Panc1 (cell line): Measurements from ENCODE around the gene ZNF654.

Source experiments
- POLR2AphosphoS5 ChIP-seq: IDR thresholded peaks from 2 replicates; pipeline ENCODE4 v1.6.1; 2012; ENCODE audit warnings: mild to moderate bottlenecking, low read depth, low read length, moderate library complexity
- REST ChIP-seq, 2 experiments: IDR thresholded peaks; 2 replicates each; pipeline ENCODE4 v1.6.1; 2011 to 2012; ENCODE audit warnings: low read depth in 2 of 2, control low read depth in 1 of 2, low read length in 1 of 2, mild to moderate bottlenecking in 1 of 2, moderate library complexity in 1 of 2; ENCODE audit not compliant: insufficient read depth in 1 of 2
- TCF7L2 ChIP-seq: IDR thresholded peaks from 2 replicates; pipeline ENCODE4 v1.6.1; 2011; ENCODE audit warnings: mild to moderate bottlenecking, low read depth, low read length, inconsistent platforms
- TF ChIP-seq, protein P1 (sequence below): fragments of 450-650 bp; IDR thresholded peaks from 2 replicates; pipeline ENCODE4 v1.5.1; 2017; ENCODE audit warnings: mild to moderate bottlenecking

GRCh38 chr3:88090681-88091080 is 31.6 kb downstream of the ZNF654 start:
- TF ChIP-seq, protein P1, sequence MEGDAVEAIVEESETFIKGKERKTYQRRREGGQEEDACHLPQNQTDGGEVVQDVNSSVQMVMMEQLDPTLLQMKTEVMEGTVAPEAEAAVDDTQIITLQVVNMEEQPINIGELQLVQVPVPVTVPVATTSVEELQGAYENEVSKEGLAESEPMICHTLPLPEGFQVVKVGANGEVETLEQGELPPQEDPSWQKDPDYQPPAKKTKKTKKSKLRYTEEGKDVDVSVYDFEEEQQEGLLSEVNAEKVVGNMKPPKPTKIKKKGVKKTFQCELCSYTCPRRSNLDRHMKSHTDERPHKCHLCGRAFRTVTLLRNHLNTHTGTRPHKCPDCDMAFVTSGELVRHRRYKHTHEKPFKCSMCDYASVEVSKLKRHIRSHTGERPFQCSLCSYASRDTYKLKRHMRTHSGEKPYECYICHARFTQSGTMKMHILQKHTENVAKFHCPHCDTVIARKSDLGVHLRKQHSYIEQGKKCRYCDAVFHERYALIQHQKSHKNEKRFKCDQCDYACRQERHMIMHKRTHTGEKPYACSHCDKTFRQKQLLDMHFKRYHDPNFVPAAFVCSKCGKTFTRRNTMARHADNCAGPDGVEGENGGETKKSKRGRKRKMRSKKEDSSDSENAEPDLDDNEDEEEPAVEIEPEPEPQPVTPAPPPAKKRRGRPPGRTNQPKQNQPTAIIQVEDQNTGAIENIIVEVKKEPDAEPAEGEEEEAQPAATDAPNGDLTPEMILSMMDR, result no peak
- no peak for TF ChIP-seq REST (IDR thresholded peaks at IDR 0.05; ENCODE audit: insufficient read depth in 1 of 2, low read depth in 2 of 2, low read length in 1 of 2)
- no peak for TF ChIP-seq POLR2AphosphoS5
- no peak for TF ChIP-seq TCF7L2
